DOHH2 (cell line): ENCODE data around the gene GCNT4.

ENCODE experiments used
- EZH2phosphoT487 ChIP-seq: fragments of 200-600 bp; sonication (generic); IDR thresholded peaks from 2 replicates; pipeline ENCODE4 v1.6.1; 2017; ENCODE audit warnings: borderline replicate concordance, mild to moderate bottlenecking, antibody characterized with exemption, low read length, moderate library complexity, mixed read lengths
- TF ChIP-seq, protein P1 (sequence below): fragments of 200-600 bp; sonication (generic); IDR thresholded peaks from one replicate; pipeline ENCODE4 v1.5.1; 2014; ENCODE audit warnings: antibody characterized with exemption, mild to moderate bottlenecking, low read depth, low read length; ENCODE audit not compliant: poor library complexity, severe bottlenecking

DNA sequence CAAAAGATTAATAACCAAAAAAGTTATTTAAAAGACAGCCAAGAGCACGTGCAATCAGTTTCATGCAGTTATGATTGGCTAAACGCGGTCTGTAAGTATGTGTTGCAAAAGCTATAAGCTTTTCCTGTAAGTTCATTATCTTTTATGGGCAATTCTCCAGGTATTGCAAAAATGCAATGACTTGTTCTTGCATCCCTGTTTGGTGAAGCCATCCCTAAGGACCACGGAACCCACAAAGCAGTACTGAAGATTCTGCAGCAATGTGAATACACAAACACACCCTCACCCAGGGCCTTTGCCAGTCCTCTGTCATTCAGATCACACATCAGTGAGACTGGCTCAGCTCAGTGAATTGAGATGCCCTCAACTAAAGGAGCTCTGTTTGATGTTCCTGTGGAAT lies 11.4 kb downstream of the GCNT4 start:
- TF ChIP-seq, protein P1, sequence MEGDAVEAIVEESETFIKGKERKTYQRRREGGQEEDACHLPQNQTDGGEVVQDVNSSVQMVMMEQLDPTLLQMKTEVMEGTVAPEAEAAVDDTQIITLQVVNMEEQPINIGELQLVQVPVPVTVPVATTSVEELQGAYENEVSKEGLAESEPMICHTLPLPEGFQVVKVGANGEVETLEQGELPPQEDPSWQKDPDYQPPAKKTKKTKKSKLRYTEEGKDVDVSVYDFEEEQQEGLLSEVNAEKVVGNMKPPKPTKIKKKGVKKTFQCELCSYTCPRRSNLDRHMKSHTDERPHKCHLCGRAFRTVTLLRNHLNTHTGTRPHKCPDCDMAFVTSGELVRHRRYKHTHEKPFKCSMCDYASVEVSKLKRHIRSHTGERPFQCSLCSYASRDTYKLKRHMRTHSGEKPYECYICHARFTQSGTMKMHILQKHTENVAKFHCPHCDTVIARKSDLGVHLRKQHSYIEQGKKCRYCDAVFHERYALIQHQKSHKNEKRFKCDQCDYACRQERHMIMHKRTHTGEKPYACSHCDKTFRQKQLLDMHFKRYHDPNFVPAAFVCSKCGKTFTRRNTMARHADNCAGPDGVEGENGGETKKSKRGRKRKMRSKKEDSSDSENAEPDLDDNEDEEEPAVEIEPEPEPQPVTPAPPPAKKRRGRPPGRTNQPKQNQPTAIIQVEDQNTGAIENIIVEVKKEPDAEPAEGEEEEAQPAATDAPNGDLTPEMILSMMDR = no peak
- no peak for TF ChIP-seq EZH2phosphoT487
